ENCODE results near the gene PGAP1. TPM values are rescaled to one million over a fixed set of nuclear protein-coding genes. Genes with fewer than 3 reads are reported as not detected.

The PGAP1 gene
- total RNA-seq, 1 experiment from 2014 or later: 5.8 TPM

- DNase-seq: no peak
- CTCF ChIA-PET: interaction anchor here (0.6 kb wide), 1 partner anchor 309 kb away, joined by 3 read pairs; no protein-coding TSS in a partner anchor
- no peak overlapping the region for H3K27ac Mint-ChIP-seq (ENCODE audit: unreplicated experiment)
- intact Hi-C loops (cut with micrococcal nuclease; ENCODE audit: unreplicated experiment): no loop called here
- H3K4me1 Mint-ChIP-seq (ENCODE audit: low read depth, unreplicated experiment): peaks cover 8% of the 10 kb centered on the region
- H3K9me3 Mint-ChIP-seq (ENCODE audit: low read depth, unreplicated experiment): no peaks in the 10 kb centered on the region
- no peak for TF ChIP-seq CTCF (IDR thresholded peaks at IDR 0.05; ENCODE audit: unreplicated experiment)
- H3K4me3 Mint-ChIP-seq (ENCODE audit: low read depth, unreplicated experiment): no peak overlapping the region
- H3K27me3 Mint-ChIP-seq (ENCODE audit: unreplicated experiment): no peaks in the 10 kb centered on the region
- no peaks in the 10 kb centered on the region for H3K36me3 Mint-ChIP-seq (ENCODE audit: insufficient read depth, unreplicated experiment)
- BruUV-seq (replicated peaks): no TSS peak
Measured at GRCh38 chr2:196952936-196953335, 26.4 kb upstream of the PGAP1 start.

GRCh38 chr2:196951973-196952372 lies 25.5 kb upstream of the PGAP1 start:
- Mint-ChIP-seq H3K4me3 (ENCODE audit: low read depth, unreplicated experiment) (no peak overlapping the region), H3K9me3 (ENCODE audit: low read depth, unreplicated experiment) (no peaks in the 10 kb centered on the region), H3K27me3 (ENCODE audit: unreplicated experiment) (no peaks in the 10 kb centered on the region), H3K27ac (ENCODE audit: unreplicated experiment) (no peak overlapping the region), H3K36me3 (ENCODE audit: insufficient read depth, unreplicated experiment) (no peaks in the 10 kb centered on the region), H3K4me1 (ENCODE audit: low read depth, unreplicated experiment) (peaks cover 8% of the 10 kb centered on the region)
- intact Hi-C loops (cut with micrococcal nuclease; ENCODE audit: unreplicated experiment): no loop called here
- no TSS peak for BruUV-seq (replicated peaks)
- no peak for DNase-seq
- CTCF ChIA-PET: no interaction called here
- TF ChIP-seq CTCF (IDR thresholded peaks at IDR 0.05; ENCODE audit: unreplicated experiment): no peak

GRCh38 chr2:196949116-196949515 lies 22.6 kb upstream of the PGAP1 start:
- no peak for TF ChIP-seq CTCF (IDR thresholded peaks at IDR 0.05; ENCODE audit: unreplicated experiment)
- no peaks in the 10 kb centered on the region for H3K9me3 Mint-ChIP-seq (ENCODE audit: low read depth, unreplicated experiment)
- CTCF ChIA-PET: no interaction called here
- H3K4me1 Mint-ChIP-seq (ENCODE audit: low read depth, unreplicated experiment): no peaks in the 10 kb centered on the region
- no peak overlapping the region for H3K27ac Mint-ChIP-seq (ENCODE audit: unreplicated experiment)
- no peaks in the 10 kb centered on the region for H3K27me3 Mint-ChIP-seq (ENCODE audit: unreplicated experiment)
- BruUV-seq (replicated peaks): no TSS peak
- DNase-seq: no peak
- H3K36me3 Mint-ChIP-seq (ENCODE audit: insufficient read depth, unreplicated experiment): no peaks in the 10 kb centered on the region
- H3K4me3 Mint-ChIP-seq (ENCODE audit: low read depth, unreplicated experiment): no peak overlapping the region
- intact Hi-C loops (cut with micrococcal nuclease; ENCODE audit: unreplicated experiment): no loop called here

GRCh38 chr2:196944570-196944969 lies 18.1 kb upstream of the PGAP1 start:
- CTCF ChIA-PET: no interaction called here
- no peaks in the 10 kb centered on the region for H3K36me3 Mint-ChIP-seq (ENCODE audit: insufficient read depth, unreplicated experiment)
- intact Hi-C loops (cut with micrococcal nuclease; ENCODE audit: unreplicated experiment): no loop called here
- no peaks in the 10 kb centered on the region for H3K27me3 Mint-ChIP-seq (ENCODE audit: unreplicated experiment)
- H3K27ac Mint-ChIP-seq (ENCODE audit: unreplicated experiment): no peak overlapping the region
- no peaks in the 10 kb centered on the region for H3K4me1 Mint-ChIP-seq (ENCODE audit: low read depth, unreplicated experiment)
- no peak for DNase-seq
- no TSS peak for BruUV-seq (replicated peaks)
- no peak overlapping the region for H3K4me3 Mint-ChIP-seq (ENCODE audit: low read depth, unreplicated experiment)
- no peak for TF ChIP-seq CTCF (IDR thresholded peaks at IDR 0.05; ENCODE audit: unreplicated experiment)
- H3K9me3 Mint-ChIP-seq (ENCODE audit: low read depth, unreplicated experiment): no peaks in the 10 kb centered on the region

All from Calu3 (cell line).